Measurements from ENCODE around the gene CHD9.

CHD9 gene

DNA sequence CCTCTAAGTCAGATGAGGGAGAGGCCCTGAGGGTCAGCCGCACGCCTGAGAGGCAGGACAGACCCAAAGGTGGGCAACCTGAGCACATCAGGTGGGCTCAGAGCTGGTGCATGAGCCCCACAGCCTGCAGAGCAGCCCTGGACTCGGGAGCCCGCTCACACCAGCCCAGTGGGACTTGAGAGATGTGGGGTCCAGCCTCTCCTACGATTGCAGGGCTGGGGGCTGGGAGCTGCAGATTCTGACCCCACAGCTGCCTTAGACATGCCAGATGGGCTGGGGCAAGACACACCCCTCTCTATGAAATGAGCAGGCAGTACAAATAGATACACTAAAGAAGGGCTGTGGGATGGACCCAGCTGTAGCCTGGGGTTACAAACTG is 302.4 kb downstream of the CHD9 start:
- no peak overlapping the region for H2AFZ ChIP-seq (ENCODE audit: low read depth, low read length, severe bottlenecking)
- no peaks in the 10 kb centered on the region for H3K9me2 ChIP-seq (replicated peaks; ENCODE audit: insufficient read depth, low read length)
- no peaks in the 10 kb centered on the region for H3K9me3 ChIP-seq (ENCODE audit: insufficient read depth, low read length)
- H3K36me3 ChIP-seq (ENCODE audit: low read length) = no peaks in the 10 kb centered on the region
- no peak overlapping the region for H3K9ac ChIP-seq (ENCODE audit: low read length)
- no peaks in the 10 kb centered on the region for H3F3A ChIP-seq (ENCODE audit: insufficient read depth)
- H3K4me2 ChIP-seq (ENCODE audit: low read depth, low read length, poor library complexity, severe bottlenecking) = no peak overlapping the region
- no peaks in the 10 kb centered on the region for H4K20me1 ChIP-seq (ENCODE audit: low read depth, low read length)
- H3K79me2 ChIP-seq (ENCODE audit: insufficient read depth, low read length) = no peaks in the 10 kb centered on the region
- H3K27ac ChIP-seq (ENCODE audit: low read depth, low read length) = no peak overlapping the region
- no peak overlapping the region for H3K4me3 ChIP-seq (ENCODE audit: insufficient read depth, low read length, poor library complexity, severe bottlenecking)
- no peak for TF ChIP-seq EZH2phosphoT487 (conservative IDR thresholded peaks at IDR 0.05; ENCODE audit: low read length)
- TF ChIP-seq, protein P1, sequence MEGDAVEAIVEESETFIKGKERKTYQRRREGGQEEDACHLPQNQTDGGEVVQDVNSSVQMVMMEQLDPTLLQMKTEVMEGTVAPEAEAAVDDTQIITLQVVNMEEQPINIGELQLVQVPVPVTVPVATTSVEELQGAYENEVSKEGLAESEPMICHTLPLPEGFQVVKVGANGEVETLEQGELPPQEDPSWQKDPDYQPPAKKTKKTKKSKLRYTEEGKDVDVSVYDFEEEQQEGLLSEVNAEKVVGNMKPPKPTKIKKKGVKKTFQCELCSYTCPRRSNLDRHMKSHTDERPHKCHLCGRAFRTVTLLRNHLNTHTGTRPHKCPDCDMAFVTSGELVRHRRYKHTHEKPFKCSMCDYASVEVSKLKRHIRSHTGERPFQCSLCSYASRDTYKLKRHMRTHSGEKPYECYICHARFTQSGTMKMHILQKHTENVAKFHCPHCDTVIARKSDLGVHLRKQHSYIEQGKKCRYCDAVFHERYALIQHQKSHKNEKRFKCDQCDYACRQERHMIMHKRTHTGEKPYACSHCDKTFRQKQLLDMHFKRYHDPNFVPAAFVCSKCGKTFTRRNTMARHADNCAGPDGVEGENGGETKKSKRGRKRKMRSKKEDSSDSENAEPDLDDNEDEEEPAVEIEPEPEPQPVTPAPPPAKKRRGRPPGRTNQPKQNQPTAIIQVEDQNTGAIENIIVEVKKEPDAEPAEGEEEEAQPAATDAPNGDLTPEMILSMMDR (IDR thresholded peaks at IDR 0.05; ENCODE audit: insufficient read depth, low read length, poor library complexity, severe bottlenecking) = no peak
- H3K27me3 ChIP-seq (ENCODE audit: low read length) = no peaks in the 10 kb centered on the region

DNA sequence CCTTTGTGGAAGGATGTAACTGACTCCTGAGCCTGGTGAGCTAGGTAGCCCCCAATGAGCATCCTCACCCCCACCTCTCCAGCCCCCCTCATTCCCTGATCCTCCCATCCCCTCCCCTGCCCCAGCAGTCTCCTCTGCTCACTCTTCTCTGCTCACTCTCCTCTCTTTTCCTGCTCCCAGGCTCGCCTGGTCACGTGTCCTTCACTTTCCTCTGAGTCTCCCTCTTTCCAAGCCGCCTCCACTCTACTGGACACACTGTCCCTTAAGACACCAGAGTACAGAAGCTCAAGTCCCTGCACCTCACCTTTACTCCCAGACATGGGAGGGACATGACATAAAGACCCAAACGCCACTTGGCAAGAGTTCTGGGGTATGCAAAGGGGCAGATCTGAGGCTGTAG is 303.2 kb downstream of the CHD9 start:
- H3F3A ChIP-seq (ENCODE audit: insufficient read depth) = no peaks in the 10 kb centered on the region
- H4K20me1 ChIP-seq (ENCODE audit: low read depth, low read length) = no peaks in the 10 kb centered on the region
- no peaks in the 10 kb centered on the region for H3K79me2 ChIP-seq (ENCODE audit: insufficient read depth, low read length)
- no peak overlapping the region for H3K27ac ChIP-seq (ENCODE audit: low read depth, low read length)
- no peak overlapping the region for H3K4me2 ChIP-seq (ENCODE audit: low read depth, low read length, poor library complexity, severe bottlenecking)
- H3K9ac ChIP-seq (ENCODE audit: low read length) = no peak overlapping the region
- no peak overlapping the region for H3K4me3 ChIP-seq (ENCODE audit: insufficient read depth, low read length, poor library complexity, severe bottlenecking)
- no peak overlapping the region for H2AFZ ChIP-seq (ENCODE audit: low read depth, low read length, severe bottlenecking)
- H3K9me3 ChIP-seq (ENCODE audit: insufficient read depth, low read length) = no peaks in the 10 kb centered on the region
- H3K9me2 ChIP-seq (replicated peaks; ENCODE audit: insufficient read depth, low read length) = no peaks in the 10 kb centered on the region
- TF ChIP-seq, protein P1 (IDR thresholded peaks at IDR 0.05; ENCODE audit: insufficient read depth, low read length, poor library complexity, severe bottlenecking) = no peak
- no peak for TF ChIP-seq EZH2phosphoT487 (conservative IDR thresholded peaks at IDR 0.05; ENCODE audit: low read length)
- H3K36me3 ChIP-seq (ENCODE audit: low read length) = no peaks in the 10 kb centered on the region
- no peaks in the 10 kb centered on the region for H3K27me3 ChIP-seq (ENCODE audit: low read length)

DNA sequence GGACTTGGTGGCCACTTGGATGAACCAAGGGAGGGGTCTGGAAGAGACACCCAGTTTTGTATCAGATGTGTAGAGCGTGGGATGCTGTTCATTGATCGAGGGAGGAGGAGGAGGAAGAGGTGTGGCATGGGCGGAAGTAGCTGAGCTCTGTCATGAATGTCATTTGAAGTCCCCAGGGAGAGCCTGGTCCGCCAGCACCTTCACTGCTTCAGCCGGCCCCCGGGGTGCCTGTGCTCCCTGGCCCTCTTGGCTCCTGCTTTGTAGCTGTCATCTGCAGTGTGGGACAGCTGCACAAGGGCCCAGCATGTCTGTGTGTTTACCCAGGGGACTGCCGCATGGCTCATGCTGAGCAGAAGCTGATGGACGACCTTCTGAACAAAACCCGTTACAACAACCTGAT is 304.1 kb downstream of the CHD9 start:
- no peak for TF ChIP-seq EZH2phosphoT487 (conservative IDR thresholded peaks at IDR 0.05; ENCODE audit: low read length)
- TF ChIP-seq, protein P1 (IDR thresholded peaks at IDR 0.05; ENCODE audit: insufficient read depth, low read length, poor library complexity, severe bottlenecking) = no peak
- Histone ChIP-seq H3K27me3 (ENCODE audit: low read length) (no peaks in the 10 kb centered on the region), H3K36me3 (ENCODE audit: low read length) (no peaks in the 10 kb centered on the region), H3K9me3 (ENCODE audit: insufficient read depth, low read length) (no peaks in the 10 kb centered on the region), H2AFZ (ENCODE audit: low read depth, low read length, severe bottlenecking) (peak overlapping the region; percentile 21), H3K4me2 (ENCODE audit: low read depth, low read length, poor library complexity, severe bottlenecking) (peak overlapping the region; percentile 32), H3K9ac (ENCODE audit: low read length) (no peak overlapping the region), H3K4me3 (ENCODE audit: insufficient read depth, low read length, poor library complexity, severe bottlenecking) (no peak overlapping the region), H3F3A (ENCODE audit: insufficient read depth) (no peaks in the 10 kb centered on the region), H3K9me2 (replicated peaks; ENCODE audit: insufficient read depth, low read length) (no peaks in the 10 kb centered on the region), H4K20me1 (ENCODE audit: low read depth, low read length) (no peaks in the 10 kb centered on the region), H3K27ac (ENCODE audit: low read depth, low read length) (no peak overlapping the region), H3K79me2 (ENCODE audit: insufficient read depth, low read length) (no peaks in the 10 kb centered on the region)

DNA sequence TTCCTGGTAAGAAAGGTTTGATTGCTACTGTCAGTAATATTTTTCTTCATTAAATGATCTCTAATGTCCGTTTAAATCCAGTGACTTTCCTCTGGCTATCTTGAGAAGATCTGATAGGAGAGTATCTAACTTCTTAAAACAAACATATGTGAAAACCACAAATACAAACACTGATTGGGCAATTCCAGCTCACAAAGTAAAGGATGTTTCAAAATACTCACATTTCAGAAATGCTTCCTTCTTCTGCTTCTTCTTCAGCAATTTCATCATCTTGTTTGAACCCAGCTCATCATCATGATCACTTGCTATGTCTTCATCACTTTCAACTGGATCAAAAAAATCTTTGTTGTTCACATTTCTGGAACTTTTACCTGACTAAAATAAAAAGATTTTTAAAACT is 315.1 kb downstream of the CHD9 start:
- no peaks in the 10 kb centered on the region for H3K27me3 ChIP-seq (ENCODE audit: low read length)
- H3K9me2 ChIP-seq (replicated peaks; ENCODE audit: insufficient read depth, low read length) = no peaks in the 10 kb centered on the region
- TF ChIP-seq, protein P1 (IDR thresholded peaks at IDR 0.05; ENCODE audit: insufficient read depth, low read length, poor library complexity, severe bottlenecking) = no peak
- TF ChIP-seq EZH2phosphoT487 (conservative IDR thresholded peaks at IDR 0.05; ENCODE audit: low read length) = no peak
- H3K27ac ChIP-seq (ENCODE audit: low read depth, low read length) = no peak overlapping the region
- H3K9me3 ChIP-seq (ENCODE audit: insufficient read depth, low read length) = no peaks in the 10 kb centered on the region
- H3K9ac ChIP-seq (ENCODE audit: low read length) = no peak overlapping the region
- H3K79me2 ChIP-seq (ENCODE audit: insufficient read depth, low read length) = no peaks in the 10 kb centered on the region
- H3K4me2 ChIP-seq (ENCODE audit: low read depth, low read length, poor library complexity, severe bottlenecking) = no peak overlapping the region
- H3K36me3 ChIP-seq (ENCODE audit: low read length) = no peaks in the 10 kb centered on the region
- H4K20me1 ChIP-seq (ENCODE audit: low read depth, low read length) = no peaks in the 10 kb centered on the region
- no peak overlapping the region for H3K4me3 ChIP-seq (ENCODE audit: insufficient read depth, low read length, poor library complexity, severe bottlenecking)
- no peaks in the 10 kb centered on the region for H3F3A ChIP-seq (ENCODE audit: insufficient read depth)
- no peak overlapping the region for H2AFZ ChIP-seq (ENCODE audit: low read depth, low read length, severe bottlenecking)
